OCI-LY1 (cell line): ENCODE data around the gene COMMD1.
"Not testable (repeated sequence)": the region's sequence is repeated elsewhere in the genome, so short reads cannot be mapped to it uniquely, and the experiment has no call there.

Source experiments
- H2AFZ ChIP-seq: fragments of 200-600 bp; sonication (generic), shearing (Covaris generic); 2 replicates; pipeline ENCODE4 v1.6.0; 2014; ENCODE audit warnings: antibody characterized with exemption, mild to moderate bottlenecking, low read length
- H3F3A ChIP-seq: fragments of 200-600 bp; sonication (generic), shearing (Covaris generic); 2 replicates; pipeline ENCODE4 v1.6.0; 2014; ENCODE audit warnings: mild to moderate bottlenecking, antibody characterized with exemption, low read length, moderate library complexity; ENCODE audit not compliant: insufficient read depth
- H3K27ac ChIP-seq: fragments of 200-600 bp; sonication (generic); 2 replicates; pipeline ENCODE4 v1.5.1; 2014; ENCODE audit warnings: low read length, mixed run types, mild to moderate bottlenecking, low read depth; ENCODE audit not compliant: poor library complexity, severe bottlenecking
- H3K27me3 ChIP-seq: fragments of 200-600 bp; sonication (generic); 2 replicates; pipeline ENCODE4 v1.6.0; 2014; ENCODE audit warnings: antibody characterized with exemption, mild to moderate bottlenecking, low read length, moderate library complexity; ENCODE audit not compliant: insufficient read depth
- H3K36me3 ChIP-seq: fragments of 200-600 bp; sonication (generic); 2 replicates; pipeline ENCODE4 v1.6.1; 2014; ENCODE audit warnings: mild to moderate bottlenecking, antibody characterized with exemption, low read length, moderate library complexity, mixed read lengths; ENCODE audit not compliant: insufficient read depth
- H3K4me1 ChIP-seq: fragments of 200-600 bp; sonication (generic); 2 replicates; pipeline ENCODE4 v1.5.1; 2014; ENCODE audit warnings: mild to moderate bottlenecking, low read length, moderate library complexity; ENCODE audit not compliant: insufficient read depth, severe bottlenecking
- H3K4me2 ChIP-seq: fragments of 200-600 bp; sonication (generic), shearing (Covaris generic); 2 replicates; pipeline ENCODE4 v1.6.1; 2014; ENCODE audit warnings: low read length
- H3K4me3 ChIP-seq: fragments of 200-600 bp; sonication (generic); 2 replicates; pipeline ENCODE4 v1.5.1; 2014; ENCODE audit warnings: low read length, low read depth, mild to moderate bottlenecking, mixed read lengths; ENCODE audit not compliant: poor library complexity, severe bottlenecking
- H3K79me2 ChIP-seq: fragments of 200-600 bp; shearing (Covaris generic); 2 replicates; pipeline ENCODE4 v1.6.1; 2016; ENCODE audit warnings: mixed run types, low read length, mixed read lengths; ENCODE audit not compliant: insufficient read depth
- H3K9ac ChIP-seq: fragments of 200-600 bp; sonication (generic), shearing (Covaris generic); 2 replicates; pipeline ENCODE4 v1.6.1; 2014; ENCODE audit warnings: mild to moderate bottlenecking, low read length, mixed read lengths
- H3K9me2 ChIP-seq: fragments of 200-600 bp; sonication (generic), shearing (Covaris generic); 2 replicates; pipeline ENCODE4 v1.6.1; 2014; ENCODE audit warnings: low read depth, mild to moderate bottlenecking, low read length, mixed read lengths
- H3K9me3 ChIP-seq: fragments of 200-600 bp; shearing (Covaris generic); 2 replicates; pipeline ENCODE4 v1.6.1; 2014; ENCODE audit warnings: low read length, mixed read lengths
- H4K20me1 ChIP-seq: fragments of 200-600 bp; sonication (generic), shearing (Covaris generic); 2 replicates; pipeline ENCODE4 v1.6.0; 2016; ENCODE audit warnings: mild to moderate bottlenecking, low read length; ENCODE audit not compliant: insufficient read depth
- EZH2 ChIP-seq: fragments of 200-600 bp; sonication (generic), shearing (Covaris generic); IDR thresholded peaks from 2 replicates; pipeline ENCODE4 v1.8.0; 2017; ENCODE audit warnings: borderline replicate concordance, mixed run types, mild to moderate bottlenecking, antibody characterized with exemption, low read length, moderate library complexity, mixed read lengths
- TF ChIP-seq, protein P1 (sequence below): fragments of 200-600 bp; sonication (generic), shearing (Covaris generic); IDR thresholded peaks from 2 replicates; pipeline ENCODE4 v1.5.1; 2017; ENCODE audit warnings: mild to moderate bottlenecking, antibody characterized with exemption, low read length, moderate library complexity, mixed read lengths

Gene COMMD1

DNA sequence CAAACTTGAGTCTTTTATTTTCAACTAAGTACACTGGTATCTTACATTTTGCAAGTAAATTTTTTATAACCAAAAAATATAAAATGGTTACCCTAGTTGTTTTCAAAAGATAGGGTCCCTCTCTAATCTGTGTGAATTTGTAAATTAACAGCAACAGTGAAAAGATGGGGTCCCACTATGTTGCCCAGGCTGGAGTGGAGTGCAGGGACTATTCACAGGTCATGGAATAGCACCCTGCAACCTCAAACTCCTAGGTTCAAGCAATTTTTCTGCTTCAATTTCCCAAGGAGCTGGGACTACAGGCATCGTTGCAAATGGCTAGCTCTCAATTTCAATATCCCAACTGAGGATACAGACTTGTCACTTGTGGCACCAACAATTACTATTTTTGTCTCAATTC is 29.1 kb upstream of the COMMD1 start:
- H3K4me3 ChIP-seq: no peak overlapping the region
- no peak overlapping the region for H3K27ac ChIP-seq
- H3F3A ChIP-seq: no peaks in the 10 kb centered on the region; the same call in 1 of the 2 replicates
- no peaks in the 10 kb centered on the region for H3K9me3 ChIP-seq
- no peaks in the 10 kb centered on the region for H3K9me2 ChIP-seq
- no peak overlapping the region for H3K4me2 ChIP-seq
- no peak overlapping the region for H2AFZ ChIP-seq
- no peaks in the 10 kb centered on the region for H3K27me3 ChIP-seq
- peaks cover 99% of the 10 kb centered on the region for H3K36me3 ChIP-seq
- H3K4me1 ChIP-seq: no peaks in the 10 kb centered on the region
- no peak overlapping the region for H3K9ac ChIP-seq
- H4K20me1 ChIP-seq: no peaks in the 10 kb centered on the region
- H3K79me2 ChIP-seq: no peaks in the 10 kb centered on the region
- TF ChIP-seq, protein P1, sequence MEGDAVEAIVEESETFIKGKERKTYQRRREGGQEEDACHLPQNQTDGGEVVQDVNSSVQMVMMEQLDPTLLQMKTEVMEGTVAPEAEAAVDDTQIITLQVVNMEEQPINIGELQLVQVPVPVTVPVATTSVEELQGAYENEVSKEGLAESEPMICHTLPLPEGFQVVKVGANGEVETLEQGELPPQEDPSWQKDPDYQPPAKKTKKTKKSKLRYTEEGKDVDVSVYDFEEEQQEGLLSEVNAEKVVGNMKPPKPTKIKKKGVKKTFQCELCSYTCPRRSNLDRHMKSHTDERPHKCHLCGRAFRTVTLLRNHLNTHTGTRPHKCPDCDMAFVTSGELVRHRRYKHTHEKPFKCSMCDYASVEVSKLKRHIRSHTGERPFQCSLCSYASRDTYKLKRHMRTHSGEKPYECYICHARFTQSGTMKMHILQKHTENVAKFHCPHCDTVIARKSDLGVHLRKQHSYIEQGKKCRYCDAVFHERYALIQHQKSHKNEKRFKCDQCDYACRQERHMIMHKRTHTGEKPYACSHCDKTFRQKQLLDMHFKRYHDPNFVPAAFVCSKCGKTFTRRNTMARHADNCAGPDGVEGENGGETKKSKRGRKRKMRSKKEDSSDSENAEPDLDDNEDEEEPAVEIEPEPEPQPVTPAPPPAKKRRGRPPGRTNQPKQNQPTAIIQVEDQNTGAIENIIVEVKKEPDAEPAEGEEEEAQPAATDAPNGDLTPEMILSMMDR: no peak
- TF ChIP-seq EZH2: no peak

- Histone ChIP-seq H3F3A (no peaks in the 10 kb centered on the region; the same call in 1 of the 2 replicates), H3K4me3 (no peak overlapping the region)
- TF ChIP-seq, protein P1: no peak
- no peak for TF ChIP-seq EZH2
Observed at GRCh38 chr2:61877571-61878245, 27.8 kb upstream of the COMMD1 start.

DNA sequence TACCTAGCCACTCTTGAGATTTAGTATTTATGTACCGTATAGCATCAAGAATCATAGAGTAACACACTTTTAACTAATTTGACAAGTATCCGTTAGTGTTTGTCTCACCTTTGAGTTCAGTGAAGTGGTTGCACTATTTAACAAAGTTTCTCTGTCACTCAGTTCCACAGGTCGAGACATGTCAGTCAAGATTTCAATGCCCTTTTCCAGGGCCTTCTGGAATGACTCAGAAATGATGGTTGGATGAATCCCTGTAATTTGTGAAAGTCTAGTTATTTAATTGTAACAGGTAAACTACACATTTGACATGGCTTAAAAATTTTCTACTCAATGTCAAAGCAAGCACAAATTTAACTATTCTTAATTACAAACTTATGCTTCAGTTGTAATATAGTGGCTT is 26.7 kb upstream of the COMMD1 start:
- H3K4me1 ChIP-seq: no peaks in the 10 kb centered on the region
- H4K20me1 ChIP-seq: no peaks in the 10 kb centered on the region
- H3K4me2 ChIP-seq: no peak overlapping the region
- TF ChIP-seq, protein P1: no peak
- TF ChIP-seq EZH2: no peak
- no peak overlapping the region for H3K27ac ChIP-seq
- H3K79me2 ChIP-seq: peaks cover 2% of the 10 kb centered on the region; the same call in 1 of the 2 replicates
- H3K9ac ChIP-seq: no peak overlapping the region
- H3K36me3 ChIP-seq: peaks cover 100% of the 10 kb centered on the region
- no peaks in the 10 kb centered on the region for H3K27me3 ChIP-seq
- no peaks in the 10 kb centered on the region for H3K9me2 ChIP-seq
- no peaks in the 10 kb centered on the region; the same call in 1 of the 2 replicates for H3F3A ChIP-seq
- H2AFZ ChIP-seq: no peak overlapping the region
- no peak overlapping the region for H3K4me3 ChIP-seq
- H3K9me3 ChIP-seq: no peaks in the 10 kb centered on the region

More at GRCh38 chr2:61877571-61878245, 27.8 kb upstream of the COMMD1 start:
- no peak overlapping the region for H3K27ac ChIP-seq
- no peak overlapping the region for H2AFZ ChIP-seq
- H3K9me3 ChIP-seq: no peaks in the 10 kb centered on the region
- no peak overlapping the region for H3K9ac ChIP-seq
- no peaks in the 10 kb centered on the region for H3K79me2 ChIP-seq
- H3K4me2 ChIP-seq: no peak overlapping the region
- no peaks in the 10 kb centered on the region for H3K4me1 ChIP-seq
- H3K36me3 ChIP-seq: peaks cover 100% of the 10 kb centered on the region
- H3K9me2 ChIP-seq: no peaks in the 10 kb centered on the region
- no peaks in the 10 kb centered on the region for H3K27me3 ChIP-seq
- no peaks in the 10 kb centered on the region for H4K20me1 ChIP-seq

- H3K27ac ChIP-seq, H3K79me2 ChIP-seq: not testable (repeated sequence)
Observed at GRCh38 chr2:61879351-61879750, 26.1 kb upstream of the COMMD1 start.

More at GRCh38 chr2:61879351-61879750, 26.1 kb upstream of the COMMD1 start:
- H3K36me3 ChIP-seq: peaks cover 100% of the 10 kb centered on the region
- not testable (repeated sequence) for H3K4me1 ChIP-seq, H3K9me3 ChIP-seq, H3K9me2 ChIP-seq, H3K9ac ChIP-seq, H3F3A ChIP-seq, H3K27me3 ChIP-seq, H3K4me3 ChIP-seq, H4K20me1 ChIP-seq, H2AFZ ChIP-seq, H3K4me2 ChIP-seq
